ENCODE results near the gene CDC7. TPM values are rescaled to one million over a fixed set of nuclear protein-coding genes. Genes with fewer than 3 reads are reported as not detected.

Gene CDC7
- total RNA-seq = 21.5 TPM

DNA sequence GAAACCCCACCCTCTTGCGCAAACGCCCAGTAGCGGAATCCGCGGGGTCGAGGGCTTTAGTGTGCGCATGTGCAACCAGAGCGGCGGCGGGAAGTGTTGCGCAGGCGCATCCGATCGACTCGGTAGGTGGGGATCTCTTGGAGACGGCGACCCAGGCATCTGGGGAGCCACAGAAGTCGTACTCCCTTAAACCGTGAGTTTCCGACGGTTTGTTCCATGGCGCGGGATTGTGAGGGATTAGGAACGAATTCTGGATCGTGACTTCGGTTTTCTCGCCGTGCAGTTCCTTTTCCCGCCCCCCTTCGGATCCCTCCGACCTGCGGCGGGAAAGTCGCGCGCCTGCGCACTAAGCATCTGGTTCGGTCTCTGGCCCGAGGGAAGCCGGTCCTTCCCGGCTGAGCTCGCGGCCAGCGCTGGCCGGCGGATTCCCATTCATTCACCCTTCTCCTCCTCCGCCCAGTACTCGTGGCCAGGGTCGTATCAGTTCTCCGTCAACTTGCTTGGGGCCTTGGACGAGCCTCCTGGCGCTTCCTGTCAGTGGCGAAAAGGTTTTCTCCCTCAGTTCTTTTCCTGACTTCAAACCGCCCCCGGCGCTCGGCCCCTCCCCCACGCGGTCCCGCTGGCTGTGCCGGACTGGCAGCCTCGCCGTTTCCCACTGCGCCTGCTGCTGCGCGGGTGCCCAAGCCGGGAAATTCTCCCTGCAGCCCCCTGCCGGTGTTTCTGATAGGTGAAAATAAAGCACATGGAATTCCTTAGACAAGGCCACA, at the start of gene CDC7:
TSS of gene CDC7 (plus strand) at position 96 of the 767 bp plus-strand sequence. CDS start 866 bp downstream, outside the sequence.

Other genes with a start within 250 kb of the CDC7 start
- 28.8 TPM for gene HFM1, start 96.0 kb upstream of the CDC7 start, total RNA-seq

Data from diencephalon (tissue), 1 donor.